PC-9 (cell line): Measurements from ENCODE around the gene TMEM17.

ENCODE experiments used
- CTCF ChIP-seq: fragments of 200-600 bp; sonication (generic); conservative IDR thresholded peaks from 2 replicates; pipeline ENCODE4 v1.6.1; 2017; ENCODE audit warnings: mixed run types, antibody characterized with exemption, mild to moderate bottlenecking, moderate library complexity
- EZH2 ChIP-seq: fragments of 200-600 bp; sonication (generic); IDR thresholded peaks from 2 replicates; pipeline ENCODE4 v1.8.0; 2017; ENCODE audit warnings: antibody characterized with exemption, low read depth

DNA sequence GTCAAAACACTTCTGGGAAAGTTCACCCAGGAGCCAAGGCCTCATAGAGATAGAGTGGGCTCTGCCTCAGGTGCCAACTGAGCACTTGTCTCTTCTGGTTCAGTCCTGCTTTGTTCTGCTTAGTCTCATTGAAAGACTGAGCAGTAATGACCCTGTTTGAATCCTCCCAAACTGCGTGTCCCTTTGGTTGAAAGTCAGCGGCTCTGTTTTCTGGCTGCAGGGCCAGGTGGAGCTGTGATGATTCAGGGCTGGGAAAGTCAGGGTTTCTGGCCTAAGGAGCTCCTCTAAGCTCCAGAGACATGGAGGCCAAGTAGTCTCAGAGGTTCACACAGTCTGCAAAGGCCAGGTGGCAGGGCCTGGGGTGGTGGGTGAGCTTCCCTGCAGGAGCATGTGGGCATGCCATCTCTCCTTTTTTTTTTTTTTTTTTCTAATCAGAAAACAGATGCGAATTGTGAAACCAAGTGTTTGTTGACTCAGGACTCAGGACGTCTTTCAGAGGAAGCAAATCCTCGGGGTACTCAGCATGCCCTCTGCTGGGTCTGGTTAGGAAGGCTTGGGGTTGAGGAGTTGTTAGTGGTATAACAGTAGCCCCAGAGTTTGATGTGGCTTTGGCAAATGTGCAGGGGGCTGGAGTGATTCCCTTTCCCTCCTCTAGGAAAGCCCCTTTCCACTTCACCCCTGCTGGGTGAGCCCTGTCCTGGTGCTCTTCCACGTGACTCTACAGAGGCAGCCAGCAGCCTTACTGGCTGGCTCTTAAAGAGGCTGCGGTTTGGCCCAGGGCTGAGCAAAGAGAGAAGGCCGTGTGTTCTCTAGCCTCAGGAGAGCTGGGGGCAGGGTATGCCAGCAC lies 38.3 kb downstream of the TMEM17 start:
- TF ChIP-seq CTCF (no peak), EZH2 (no peak)
